H9 (cell line): ENCODE results near the gene CD93. TPM values are rescaled to one million over a fixed set of nuclear protein-coding genes. Genes with fewer than 3 reads are reported as not detected.

Source experiments
- DNase-seq: peaks from one replicate; pipeline ENCODE4 v3.0.0-alpha.2; 2017
- H2AFZ ChIP-seq: one replicate; pipeline ENCODE4 v1.6.1; 2013; ENCODE audit warnings: mild to moderate bottlenecking, low read length, control low read depth, moderate library complexity
- H2AK5ac ChIP-seq: 2 replicates; pipeline ENCODE4 v1.6.1; 2013; ENCODE audit warnings: low read length, control low read depth, mixed read lengths; ENCODE audit not compliant: insufficient read length
- H2BK120ac ChIP-seq: one replicate; pipeline ENCODE4 v1.6.1; 2013; ENCODE audit warnings: low read depth, mild to moderate bottlenecking, low read length, control low read depth, inconsistent platforms; ENCODE audit not compliant: poor library complexity, severe bottlenecking
- H2BK12ac ChIP-seq: 2 replicates; pipeline ENCODE4 v1.6.1; 2013; ENCODE audit warnings: low read length, control low read depth, mixed read lengths, low read depth; ENCODE audit not compliant: insufficient read length
- H2BK15ac ChIP-seq: 2 replicates; pipeline ENCODE4 v1.6.1; 2013; ENCODE audit warnings: low read depth, low read length, control low read depth
- H2BK20ac ChIP-seq: one replicate; pipeline ENCODE4 v1.6.1; 2013; ENCODE audit warnings: low read depth, mild to moderate bottlenecking, low read length, control low read depth, inconsistent platforms; ENCODE audit not compliant: poor library complexity, severe bottlenecking
- H2BK5ac ChIP-seq: 2 replicates; pipeline ENCODE4 v1.6.1; 2013; ENCODE audit warnings: low read length, control low read depth, mixed read lengths; ENCODE audit not compliant: insufficient read length
- H3K14ac ChIP-seq: 2 replicates; pipeline ENCODE4 v1.6.1; 2013; ENCODE audit warnings: low read length, control low read depth; ENCODE audit not compliant: insufficient read depth
- H3K18ac ChIP-seq: 2 replicates; pipeline ENCODE4 v1.6.1; 2013; ENCODE audit warnings: low read depth, mild to moderate bottlenecking, mixed read lengths, low read length, control low read depth; ENCODE audit not compliant: insufficient read length
- H3K23ac ChIP-seq: 2 replicates; pipeline ENCODE4 v1.6.1; 2013; ENCODE audit warnings: low read length, control low read depth, mixed read lengths, low read depth; ENCODE audit not compliant: insufficient read length
- H3K23me2 ChIP-seq: 2 replicates; pipeline ENCODE4 v1.6.1; 2013; ENCODE audit warnings: low read depth, mild to moderate bottlenecking, mixed read lengths, low read length, control low read depth; ENCODE audit not compliant: insufficient read length, poor library complexity, severe bottlenecking
- H3K27ac ChIP-seq: 2 replicates; pipeline ENCODE4 v1.5.1; 2013; ENCODE audit warnings: low read length, control low read depth, mixed read lengths, low read depth; ENCODE audit not compliant: insufficient read length
- H3K27me3 ChIP-seq: 2 replicates; pipeline ENCODE4 v1.6.1; 2013; ENCODE audit warnings: low read length, control low read depth, inconsistent platforms; ENCODE audit not compliant: insufficient read depth
- H3K4ac ChIP-seq: 2 replicates; pipeline ENCODE4 v1.6.1; 2013; ENCODE audit warnings: low read depth, mild to moderate bottlenecking, control low read depth, inconsistent platforms, low read length, moderate library complexity
- H3K4me1 ChIP-seq: 2 replicates; pipeline ENCODE4 v1.6.1; 2013; ENCODE audit warnings: low read length, control low read depth, inconsistent platforms; ENCODE audit not compliant: insufficient read depth
- H3K4me2 ChIP-seq: 2 replicates; pipeline ENCODE4 v1.6.1; 2013; ENCODE audit warnings: low read length, control low read depth, mixed read lengths; ENCODE audit not compliant: insufficient read length, insufficient read depth
- H3K56ac ChIP-seq: 2 replicates; pipeline ENCODE4 v1.6.1; 2013; ENCODE audit warnings: low read depth, mild to moderate bottlenecking, mixed read lengths, low read length, control low read depth; ENCODE audit not compliant: insufficient read length
- H3K79me1 ChIP-seq: 2 replicates; pipeline ENCODE4 v1.6.1; 2013; ENCODE audit warnings: low read depth, mild to moderate bottlenecking, moderate library complexity, low read length, control low read depth, inconsistent platforms; ENCODE audit not compliant: insufficient read depth, poor library complexity, severe bottlenecking
- H3K79me2 ChIP-seq: 2 replicates; pipeline ENCODE4 v1.6.1; 2013; ENCODE audit warnings: low read length, control low read depth, inconsistent platforms; ENCODE audit not compliant: insufficient read depth
- H3K9ac ChIP-seq: 2 replicates; pipeline ENCODE4 v1.6.1; 2013; ENCODE audit warnings: low read length, control low read depth, mixed read lengths; ENCODE audit not compliant: insufficient read length; ENCODE audit errors: extremely low read depth
- H3K9me3 ChIP-seq: one replicate; pipeline ENCODE4 v1.6.1; 2013; ENCODE audit warnings: low read depth, low read length, inconsistent platforms; ENCODE audit not compliant: control insufficient read depth
- H3T11ph ChIP-seq: one replicate; pipeline ENCODE4 v1.6.1; 2013; ENCODE audit warnings: mild to moderate bottlenecking, low read length, control low read depth, inconsistent platforms
- H4K20me1 ChIP-seq: one replicate; pipeline ENCODE4 v1.6.1; 2013; ENCODE audit not compliant: control insufficient read depth, insufficient read length, insufficient read depth
- H4K5ac ChIP-seq: 2 replicates; pipeline ENCODE4 v1.6.1; 2013; ENCODE audit warnings: low read depth, mild to moderate bottlenecking, mixed read lengths, low read length, control low read depth; ENCODE audit not compliant: insufficient read length
- H4K8ac ChIP-seq: replicated peaks from 2 replicates; pipeline ENCODE4 v1.6.1; 2013; ENCODE audit warnings: low read length, control low read depth, mixed read lengths, low read depth; ENCODE audit not compliant: insufficient read length
- H4K91ac ChIP-seq: 2 replicates; pipeline ENCODE4 v1.6.1; 2013; ENCODE audit warnings: low read depth, mild to moderate bottlenecking, moderate library complexity, mixed read lengths, low read length, control low read depth; ENCODE audit not compliant: insufficient read length
- H3K27ac Mint-ChIP-seq, 3 experiments: 2 replicates in 2 of 3; 3 replicates in 1 of 3; pipeline ENCODE4 v1.8.0; 2020 to 2021; ENCODE audit warnings: mixed read lengths in 3 of 3, mild to moderate bottlenecking in 1 of 3, moderate library complexity in 1 of 3
- H3K27me3 Mint-ChIP-seq: 2 replicates; pipeline ENCODE4 v1.8.0; 2021; ENCODE audit warnings: low read depth, mild to moderate bottlenecking, moderate library complexity, mixed read lengths
- H3K36me3 Mint-ChIP-seq, 3 experiments: 2 replicates in 2 of 3; 3 replicates in 1 of 3; pipeline ENCODE4 v1.8.0; 2020 to 2021; ENCODE audit warnings: low read depth in 3 of 3, mixed read lengths in 3 of 3; ENCODE audit not compliant: insufficient read depth in 1 of 3
- H3K4me1 Mint-ChIP-seq, 2 experiments: 2 replicates each; pipeline ENCODE4 v1.8.0; 2020; ENCODE audit warnings: mixed read lengths in 2 of 2
- H3K4me3 Mint-ChIP-seq, 2 experiments: 2 replicates in 1 of 2; 3 replicates in 1 of 2; pipeline ENCODE4 v1.8.0; 2020 to 2021; ENCODE audit warnings: mild to moderate bottlenecking in 2 of 2, mixed read lengths in 2 of 2, moderate library complexity in 1 of 2
- H3K9me3 Mint-ChIP-seq, 2 experiments: 2 replicates in 1 of 2; 3 replicates in 1 of 2; pipeline ENCODE4 v1.8.0; 2020; ENCODE audit warnings: mild to moderate bottlenecking in 2 of 2, mixed read lengths in 2 of 2, moderate library complexity in 1 of 2
- WGBS: extraction: QIAGEN DNeasy Blood & Tissue Kit; methylation state at CpG from one replicate; pipeline ENCODE4 v1.1.7; 2013; ENCODE audit warnings: missing lambda C conversion rate, low lambda C conversion rate, mixed read lengths; ENCODE audit not compliant: insufficient read length; ENCODE audit errors: extremely low coverage; 5-methylcytosine and 5-hydroxymethylcytosine counted together
- total RNA-seq: library from RNA; stranded (reverse); gene quantifications from 2 replicates; pipeline ENCODE4 v1.2.1, GENCODE V29; 2021
- TF ChIP-seq, protein P1 (sequence below): fragments of 200-600 bp; sonication (generic); conservative IDR thresholded peaks from 3 replicates; pipeline ENCODE4 v1.8.0; 2021; ENCODE audit warnings: antibody characterized with exemption, mild to moderate bottlenecking

The CD93 gene
- total RNA-seq, 1 experiment from 2014 or later, result not detected

DNA sequence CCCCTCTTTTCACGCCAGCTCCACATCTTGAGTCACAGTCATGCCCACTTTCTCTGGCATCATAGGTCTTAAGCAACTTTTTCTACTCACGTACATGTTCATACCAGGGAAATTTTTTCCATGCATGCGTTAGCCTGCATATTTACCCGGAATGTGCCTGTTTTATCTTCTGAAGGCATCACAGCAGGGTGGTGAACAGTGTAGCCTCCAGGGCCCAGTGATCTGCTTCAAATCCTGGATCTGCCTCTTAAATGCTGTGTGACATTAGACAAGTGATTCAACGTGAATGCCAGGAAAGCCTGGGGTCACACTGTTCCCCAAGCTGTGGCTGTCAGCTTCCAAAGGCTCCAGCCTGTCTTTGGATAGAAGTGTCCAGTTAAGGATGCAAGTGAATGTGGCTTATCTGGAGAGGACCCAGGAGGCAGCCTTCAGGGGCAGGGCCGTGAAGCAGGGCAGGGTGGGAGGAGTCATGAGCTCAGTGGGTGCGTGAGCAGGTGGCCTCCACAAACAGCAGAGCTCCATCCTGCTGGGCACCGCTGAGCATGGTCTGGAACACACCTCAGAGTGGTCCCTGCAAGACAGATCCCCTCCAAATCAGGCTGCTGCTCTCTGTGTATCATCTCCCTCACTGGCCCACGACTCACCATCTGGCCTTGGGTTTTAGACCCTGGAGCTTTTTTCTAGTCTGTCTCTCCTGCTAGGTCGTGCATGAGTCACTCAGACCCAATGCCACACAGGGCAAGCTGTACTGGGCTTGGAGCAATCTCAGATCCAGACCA is 30.4 kb upstream of the CD93 start:
- Mint-ChIP-seq H3K4me1 (peaks cover 2 to 9% of the 10 kb centered on the region in 2 experiments; a peak in 2 of 4 replicates), H3K36me3 (no peaks in the 10 kb centered on the region), H3K4me3 (no peak overlapping the region), H3K9me3 (no peaks in the 10 kb centered on the region; a peak in 1 of 5 replicates), H3K27ac (no peak overlapping the region), H3K27me3 (peaks cover 4% of the 10 kb centered on the region)
- H4K8ac ChIP-seq, result no peak overlapping the region
- H3K79me1 ChIP-seq, result no peaks in the 10 kb centered on the region
- no peak overlapping the region for H2BK5ac ChIP-seq
- H3K56ac ChIP-seq, result no peak overlapping the region
- H2AK5ac ChIP-seq, result no peak overlapping the region
- WGBS, result no CpG with 5 or more reads among the region's 10 CpGs
- H2BK15ac ChIP-seq, result no peak overlapping the region
- TF ChIP-seq, protein P1, sequence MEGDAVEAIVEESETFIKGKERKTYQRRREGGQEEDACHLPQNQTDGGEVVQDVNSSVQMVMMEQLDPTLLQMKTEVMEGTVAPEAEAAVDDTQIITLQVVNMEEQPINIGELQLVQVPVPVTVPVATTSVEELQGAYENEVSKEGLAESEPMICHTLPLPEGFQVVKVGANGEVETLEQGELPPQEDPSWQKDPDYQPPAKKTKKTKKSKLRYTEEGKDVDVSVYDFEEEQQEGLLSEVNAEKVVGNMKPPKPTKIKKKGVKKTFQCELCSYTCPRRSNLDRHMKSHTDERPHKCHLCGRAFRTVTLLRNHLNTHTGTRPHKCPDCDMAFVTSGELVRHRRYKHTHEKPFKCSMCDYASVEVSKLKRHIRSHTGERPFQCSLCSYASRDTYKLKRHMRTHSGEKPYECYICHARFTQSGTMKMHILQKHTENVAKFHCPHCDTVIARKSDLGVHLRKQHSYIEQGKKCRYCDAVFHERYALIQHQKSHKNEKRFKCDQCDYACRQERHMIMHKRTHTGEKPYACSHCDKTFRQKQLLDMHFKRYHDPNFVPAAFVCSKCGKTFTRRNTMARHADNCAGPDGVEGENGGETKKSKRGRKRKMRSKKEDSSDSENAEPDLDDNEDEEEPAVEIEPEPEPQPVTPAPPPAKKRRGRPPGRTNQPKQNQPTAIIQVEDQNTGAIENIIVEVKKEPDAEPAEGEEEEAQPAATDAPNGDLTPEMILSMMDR, result no peak
- no peak overlapping the region for H2BK20ac ChIP-seq
- H3K4me1 ChIP-seq, result no peaks in the 10 kb centered on the region; the same call in 1 of the 2 replicates
- DNase-seq, result no peak
- no peaks in the 10 kb centered on the region for H3K23me2 ChIP-seq
- H2BK120ac ChIP-seq, result no peak overlapping the region
- no peak overlapping the region for H3K27ac ChIP-seq
- H3K4ac ChIP-seq, result no peak overlapping the region
- no peak overlapping the region; the same call in 1 of the 2 replicates for H3K14ac ChIP-seq
- no peaks in the 10 kb centered on the region for H3K79me2 ChIP-seq
- no peak overlapping the region for H3K9ac ChIP-seq
- no peak overlapping the region for H3T11ph ChIP-seq
- H3K9me3 ChIP-seq, result no peaks in the 10 kb centered on the region
- no peak overlapping the region for H3K4me2 ChIP-seq
- no peaks in the 10 kb centered on the region for H3K27me3 ChIP-seq
- H4K5ac ChIP-seq, result no peak overlapping the region
- no peak overlapping the region for H3K23ac ChIP-seq
- H2AFZ ChIP-seq, result no peak overlapping the region
- H2BK12ac ChIP-seq, result no peak overlapping the region
- H4K91ac ChIP-seq, result no peak overlapping the region
- no peaks in the 10 kb centered on the region for H4K20me1 ChIP-seq
- no peak overlapping the region for H3K18ac ChIP-seq
